SK-N-SH treated with all-trans-retinoic acid at 6 μM for 48 hours (cell line): ENCODE measurements around the gene ZNF101.

Source experiments
- ATAC-seq: fragments of 200-7000 bp; cut with Tn5 transposase; 3 replicates; pipeline ENCODE4 v1.9.1; 2020; ENCODE audit warnings: mild to moderate bottlenecking, moderate library complexity
- ARNTL ChIP-seq: fragments of 450-650 bp; formaldehyde crosslinking; IDR thresholded peaks from 2 replicates; pipeline ENCODE4 v1.5.0; 2020; ENCODE audit warnings: low read depth, mild to moderate bottlenecking, moderate library complexity, borderline replicate concordance
- CSDC2 ChIP-seq: fragments of 250-450 bp; sonication (Bioruptor Pico); IDR thresholded peaks from 2 replicates; pipeline ENCODE4 v1.5.0; 2020; ENCODE audit warnings: mild to moderate bottlenecking, moderate library complexity
- ESRRG ChIP-seq: fragments of 250-450 bp; sonication (Bioruptor Pico); IDR thresholded peaks from 2 replicates; pipeline ENCODE4 v1.6.1; 2021; ENCODE audit warnings: mild to moderate bottlenecking
- GLIS3 ChIP-seq: fragments of 250-450 bp; sonication (Bioruptor Pico); IDR thresholded peaks from 2 replicates; pipeline ENCODE4 v1.5.0; 2020; ENCODE audit warnings: mild to moderate bottlenecking, moderate library complexity
- OSR1 ChIP-seq: fragments of 250-450 bp; sonication (Bioruptor Pico); IDR thresholded peaks from 2 replicates; pipeline ENCODE4 v1.8.0; 2022; ENCODE audit warnings: moderate library complexity, mild to moderate bottlenecking, inconsistent platforms
- PPARA ChIP-seq: fragments of 250-450 bp; sonication (Bioruptor Pico); IDR thresholded peaks from 2 replicates; pipeline ENCODE4 v1.5.0; 2020; ENCODE audit warnings: mild to moderate bottlenecking, borderline replicate concordance
- RARB ChIP-seq: fragments of 250-450 bp; sonication (Bioruptor Pico); IDR thresholded peaks from 2 replicates; pipeline ENCODE4 v1.8.0; 2021; ENCODE audit warnings: mild to moderate bottlenecking, moderate library complexity
- SNAI2 ChIP-seq: fragments of 250-450 bp; sonication (Bioruptor Pico); IDR thresholded peaks from 2 replicates; pipeline ENCODE4 v1.5.0; 2020; ENCODE audit warnings: mild to moderate bottlenecking, moderate library complexity
- TCF4 ChIP-seq: fragments of 250-450 bp; sonication (Bioruptor Pico); IDR thresholded peaks from 2 replicates; pipeline ENCODE4 v1.8.0; 2021; ENCODE audit warnings: mild to moderate bottlenecking, moderate library complexity, borderline replicate concordance
- TOX ChIP-seq: fragments of 250-450 bp; sonication (Bioruptor Pico); IDR thresholded peaks from 2 replicates; pipeline ENCODE4 v1.8.0; 2021; ENCODE audit warnings: mild to moderate bottlenecking, moderate library complexity, borderline replicate concordance
- ZC3H10 ChIP-seq: fragments of 250-450 bp; sonication (Bioruptor Pico); IDR thresholded peaks from 2 replicates; pipeline ENCODE4 v1.5.1; 2021; ENCODE audit warnings: mild to moderate bottlenecking, moderate library complexity
- ZFP3 ChIP-seq: fragments of 250-450 bp; sonication (Bioruptor Pico); IDR thresholded peaks from 2 replicates; pipeline ENCODE4 v1.5.0; 2020; ENCODE audit warnings: mild to moderate bottlenecking, moderate library complexity
- ZFP30 ChIP-seq: fragments of 450-650 bp; formaldehyde crosslinking; IDR thresholded peaks from 2 replicates; pipeline ENCODE4 v1.5.0; 2022; ENCODE audit warnings: mild to moderate bottlenecking, moderate library complexity
- ZNF565 ChIP-seq: fragments of 450-650 bp; formaldehyde crosslinking; conservative IDR thresholded peaks from 2 replicates; pipeline ENCODE4 v1.5.0; 2020; ENCODE audit warnings: low read depth, mild to moderate bottlenecking, moderate library complexity
- ZNF70 ChIP-seq: fragments of 450-650 bp; formaldehyde crosslinking; IDR thresholded peaks from 2 replicates; pipeline ENCODE4 v1.5.0; 2020; ENCODE audit warnings: mild to moderate bottlenecking, moderate library complexity
- ZNF8 ChIP-seq: fragments of 450-650 bp; formaldehyde crosslinking; IDR thresholded peaks from 2 replicates; pipeline ENCODE4 v1.5.0; 2020; ENCODE audit warnings: mild to moderate bottlenecking, moderate library complexity
- TF ChIP-seq, protein P1 (sequence below): fragments of 250-450 bp; sonication (Bioruptor Pico); IDR thresholded peaks from 2 replicates; pipeline ENCODE4 v1.8.0; 2020; ENCODE audit warnings: mild to moderate bottlenecking, moderate library complexity, borderline replicate concordance
- TF ChIP-seq, protein P2 (sequence below): fragments of 250-450 bp; sonication (Bioruptor Pico); IDR thresholded peaks from 2 replicates; pipeline ENCODE4 v1.5.1; 2020; ENCODE audit warnings: low read depth, mild to moderate bottlenecking, moderate library complexity
- TF ChIP-seq, protein P3 (sequence below): fragments of 250-450 bp; sonication (Bioruptor Pico); IDR thresholded peaks from 2 replicates; pipeline ENCODE4 v1.5.1; 2021; ENCODE audit warnings: mild to moderate bottlenecking, moderate library complexity
- TF ChIP-seq, protein P4 (sequence below): fragments of 250-450 bp; sonication (Bioruptor Pico); IDR thresholded peaks from 2 replicates; pipeline ENCODE4 v1.8.0; 2021; ENCODE audit warnings: low read depth, mild to moderate bottlenecking, moderate library complexity, borderline replicate concordance

The ZNF101 gene

DNA sequence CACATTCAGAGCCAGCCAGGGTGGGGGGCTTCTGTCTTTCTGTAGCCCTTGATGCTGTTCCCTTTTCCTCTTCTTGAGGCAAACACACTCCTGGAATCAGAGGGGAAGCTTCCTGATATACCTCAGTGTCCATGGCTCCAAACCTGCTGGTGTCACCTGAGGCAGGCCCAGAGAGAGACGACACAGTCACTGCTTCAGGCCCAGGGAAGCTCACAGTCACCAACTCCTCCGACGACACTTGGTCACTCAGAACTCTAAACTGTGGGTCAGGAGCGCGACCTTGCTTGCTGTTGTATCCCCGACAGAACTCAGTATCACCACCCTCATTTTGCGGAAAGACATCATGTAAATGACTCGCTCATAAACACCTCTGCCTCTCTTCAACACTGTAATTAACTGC, 6.3 kb upstream of the ZNF101 start:
- no peak for TF ChIP-seq GLIS3
- TF ChIP-seq OSR1 (CRISPR knock-in tag): no peak
- TF ChIP-seq SNAI2 (CRISPR knock-in tag): no peak
- no peak for TF ChIP-seq RARB (CRISPR knock-in tag)
- TF ChIP-seq, protein P1, sequence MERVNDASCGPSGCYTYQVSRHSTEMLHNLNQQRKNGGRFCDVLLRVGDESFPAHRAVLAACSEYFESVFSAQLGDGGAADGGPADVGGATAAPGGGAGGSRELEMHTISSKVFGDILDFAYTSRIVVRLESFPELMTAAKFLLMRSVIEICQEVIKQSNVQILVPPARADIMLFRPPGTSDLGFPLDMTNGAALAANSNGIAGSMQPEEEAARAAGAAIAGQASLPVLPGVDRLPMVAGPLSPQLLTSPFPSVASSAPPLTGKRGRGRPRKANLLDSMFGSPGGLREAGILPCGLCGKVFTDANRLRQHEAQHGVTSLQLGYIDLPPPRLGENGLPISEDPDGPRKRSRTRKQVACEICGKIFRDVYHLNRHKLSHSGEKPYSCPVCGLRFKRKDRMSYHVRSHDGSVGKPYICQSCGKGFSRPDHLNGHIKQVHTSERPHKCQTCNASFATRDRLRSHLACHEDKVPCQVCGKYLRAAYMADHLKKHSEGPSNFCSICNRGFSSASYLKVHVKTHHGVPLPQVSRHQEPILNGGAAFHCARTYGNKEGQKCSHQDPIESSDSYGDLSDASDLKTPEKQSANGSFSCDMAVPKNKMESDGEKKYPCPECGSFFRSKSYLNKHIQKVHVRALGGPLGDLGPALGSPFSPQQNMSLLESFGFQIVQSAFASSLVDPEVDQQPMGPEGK (CRISPR knock-in tag): no peak
- no peak for TF ChIP-seq ARNTL
- no peak for TF ChIP-seq ZFP3 (CRISPR knock-in tag)
- no peak for TF ChIP-seq ESRRG (CRISPR knock-in tag)
- TF ChIP-seq, protein P2, sequence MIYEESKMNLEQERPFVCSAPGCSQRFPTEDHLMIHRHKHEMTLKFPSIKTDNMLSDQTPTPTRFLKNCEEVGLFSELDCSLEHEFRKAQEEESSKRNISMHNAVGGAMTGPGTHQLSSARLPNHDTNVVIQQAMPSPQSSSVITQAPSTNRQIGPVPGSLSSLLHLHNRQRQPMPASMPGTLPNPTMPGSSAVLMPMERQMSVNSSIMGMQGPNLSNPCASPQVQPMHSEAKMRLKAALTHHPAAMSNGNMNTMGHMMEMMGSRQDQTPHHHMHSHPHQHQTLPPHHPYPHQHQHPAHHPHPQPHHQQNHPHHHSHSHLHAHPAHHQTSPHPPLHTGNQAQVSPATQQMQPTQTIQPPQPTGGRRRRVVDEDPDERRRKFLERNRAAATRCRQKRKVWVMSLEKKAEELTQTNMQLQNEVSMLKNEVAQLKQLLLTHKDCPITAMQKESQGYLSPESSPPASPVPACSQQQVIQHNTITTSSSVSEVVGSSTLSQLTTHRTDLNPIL (CRISPR knock-in tag): no peak
- TF ChIP-seq, protein P3, sequence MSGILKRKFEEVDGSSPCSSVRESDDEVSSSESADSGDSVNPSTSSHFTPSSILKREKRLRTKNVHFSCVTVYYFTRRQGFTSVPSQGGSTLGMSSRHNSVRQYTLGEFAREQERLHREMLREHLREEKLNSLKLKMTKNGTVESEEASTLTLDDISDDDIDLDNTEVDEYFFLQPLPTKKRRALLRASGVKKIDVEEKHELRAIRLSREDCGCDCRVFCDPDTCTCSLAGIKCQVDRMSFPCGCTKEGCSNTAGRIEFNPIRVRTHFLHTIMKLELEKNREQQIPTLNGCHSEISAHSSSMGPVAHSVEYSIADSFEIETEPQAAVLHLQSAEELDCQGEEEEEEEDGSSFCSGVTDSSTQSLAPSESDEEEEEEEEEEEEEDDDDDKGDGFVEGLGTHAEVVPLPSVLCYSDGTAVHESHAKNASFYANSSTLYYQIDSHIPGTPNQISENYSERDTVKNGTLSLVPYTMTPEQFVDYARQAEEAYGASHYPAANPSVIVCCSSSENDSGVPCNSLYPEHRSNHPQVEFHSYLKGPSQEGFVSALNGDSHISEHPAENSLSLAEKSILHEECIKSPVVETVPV (CRISPR knock-in tag): no peak
- TF ChIP-seq TOX (CRISPR knock-in tag): no peak
- TF ChIP-seq, all 23 proteins: peak for 0
- no peak for ATAC-seq

DNA sequence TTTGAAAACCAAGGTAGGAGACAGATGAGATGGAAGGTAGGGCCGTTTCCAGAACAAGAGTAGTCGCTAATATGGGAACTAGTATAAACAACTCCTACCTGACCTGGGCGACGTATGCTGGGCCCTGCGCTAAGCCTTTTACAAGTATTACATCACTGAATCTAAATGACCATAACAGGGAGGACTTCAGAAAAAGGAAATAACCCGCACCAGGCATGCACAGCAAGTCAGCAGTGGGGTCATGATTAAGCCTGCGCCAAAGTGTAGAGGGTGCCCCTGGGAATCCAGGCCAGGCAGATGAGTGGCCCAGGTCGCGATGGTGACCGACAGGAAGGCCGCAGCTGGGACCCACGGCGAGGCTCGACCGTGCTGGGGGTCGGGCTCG, 5.8 kb upstream of the ZNF101 start:
- ATAC-seq: peak; percentile 1; the same call in 2 of the 3 replicates
- TF ChIP-seq, protein P2 (CRISPR knock-in tag): no peak
- no peak for TF ChIP-seq TOX (CRISPR knock-in tag)

DNA sequence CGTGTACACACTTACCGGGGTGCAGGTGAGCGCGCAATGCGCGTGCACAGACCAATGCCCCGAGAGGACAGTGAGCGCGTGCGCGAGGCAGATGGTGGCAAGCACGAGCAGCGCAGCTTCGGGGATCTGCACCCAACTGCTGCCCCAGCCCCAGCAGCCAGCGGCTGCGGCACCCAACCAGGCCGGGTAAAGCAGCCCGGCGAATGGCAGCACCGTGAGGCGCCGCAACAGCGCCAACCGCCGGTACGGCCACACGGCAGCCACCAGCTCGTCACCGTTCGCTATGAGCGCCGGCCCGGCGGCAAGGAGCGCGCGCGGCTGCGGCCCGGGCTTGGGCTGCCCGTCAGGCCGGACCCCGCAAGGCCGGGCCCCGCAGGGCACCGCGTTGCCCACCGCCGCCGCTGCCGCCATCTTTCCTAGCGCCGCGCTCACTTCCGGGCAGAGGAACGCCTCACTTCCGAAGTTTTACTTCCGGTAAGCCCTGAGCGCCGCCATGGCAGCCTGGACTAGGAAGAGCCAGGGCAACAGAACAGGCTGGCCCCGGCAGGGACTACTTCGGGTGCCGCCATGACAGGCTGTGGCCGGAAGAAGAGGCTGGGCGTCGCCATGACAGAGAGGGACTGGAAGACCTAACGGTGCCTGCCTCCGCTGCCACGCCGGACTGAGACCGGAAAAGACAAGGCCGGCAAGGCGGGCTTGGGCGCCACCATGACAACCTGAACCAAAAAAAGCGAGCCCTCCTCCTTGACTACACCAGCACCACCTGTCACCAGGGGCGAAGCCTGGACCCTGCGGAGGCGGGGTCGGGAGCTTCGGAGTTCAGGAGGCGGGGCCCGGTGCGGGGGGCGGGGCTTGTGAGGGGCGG, 5.2 kb upstream of the ZNF101 start, which contains the start of gene ATP13A1:
Gene ATP13A1, minus strand, starts transcription at position 421 of the 865 bp plus-strand sequence. Its CDS starts 10 bp downstream, at position 411.
- ATAC-seq: peak; percentile 96
- TF ChIP-seq ZFP3 (CRISPR knock-in tag) (no peak), SNAI2 (CRISPR knock-in tag) (no peak), ZNF8 (CRISPR knock-in tag) (no peak), TCF4 (CRISPR knock-in tag) (no peak), ZNF565 (CRISPR knock-in tag) (no peak), GLIS3 (no peak), PPARA (CRISPR knock-in tag) (no peak), ZC3H10 (CRISPR knock-in tag) (0 out of 2 replicates have a peak, but pooled peaks have one; percentile 26), ZNF70 (no peak), TOX (CRISPR knock-in tag) (no peak), ZFP30 (CRISPR knock-in tag) (no peak), CSDC2 (CRISPR knock-in tag) (peak; percentile 58; the same call in 1 of the 2 replicates), ARNTL (no peak), OSR1 (CRISPR knock-in tag) (no peak), RARB (CRISPR knock-in tag) (no peak), ESRRG (CRISPR knock-in tag) (no peak)
- TF ChIP-seq, protein P1 (CRISPR knock-in tag): no peak
- TF ChIP-seq, protein P2 (CRISPR knock-in tag): no peak
- TF ChIP-seq, protein P3 (CRISPR knock-in tag): no peak
- TF ChIP-seq, protein P4, sequence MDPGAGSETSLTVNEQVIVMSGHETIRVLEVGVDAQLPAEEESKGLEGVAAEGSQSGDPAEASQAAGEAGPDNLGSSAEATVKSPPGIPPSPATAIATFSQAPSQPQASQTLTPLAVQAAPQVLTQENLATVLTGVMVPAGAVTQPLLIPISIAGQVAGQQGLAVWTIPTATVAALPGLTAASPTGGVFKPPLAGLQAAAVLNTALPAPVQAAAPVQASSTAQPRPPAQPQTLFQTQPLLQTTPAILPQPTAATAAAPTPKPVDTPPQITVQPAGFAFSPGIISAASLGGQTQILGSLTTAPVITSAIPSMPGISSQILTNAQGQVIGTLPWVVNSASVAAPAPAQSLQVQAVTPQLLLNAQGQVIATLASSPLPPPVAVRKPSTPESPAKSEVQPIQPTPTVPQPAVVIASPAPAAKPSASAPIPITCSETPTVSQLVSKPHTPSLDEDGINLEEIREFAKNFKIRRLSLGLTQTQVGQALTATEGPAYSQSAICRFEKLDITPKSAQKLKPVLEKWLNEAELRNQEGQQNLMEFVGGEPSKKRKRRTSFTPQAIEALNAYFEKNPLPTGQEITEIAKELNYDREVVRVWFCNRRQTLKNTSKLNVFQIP (CRISPR knock-in tag): no peak
